GM08714 (cell line): ENCODE results near the gene IL15.
"Not testable (repeated sequence)": the region's sequence is repeated elsewhere in the genome, so short reads cannot be mapped to it uniquely, and the experiment has no call there.

Experiments used
- H3K4me3 ChIP-seq: fragments of 200-500 bp; sonication (Bioruptor generic); 2 replicates; pipeline ENCODE4 v1.5.1; 2014; ENCODE audit warnings: mild to moderate bottlenecking, low read length, inconsistent platforms
- ZNF274 ChIP-seq: IDR thresholded peaks from 2 replicates; pipeline ENCODE4 v1.6.1; 2012; ENCODE audit warnings: mild to moderate bottlenecking, low read depth, low read length

Gene IL15

DNA sequence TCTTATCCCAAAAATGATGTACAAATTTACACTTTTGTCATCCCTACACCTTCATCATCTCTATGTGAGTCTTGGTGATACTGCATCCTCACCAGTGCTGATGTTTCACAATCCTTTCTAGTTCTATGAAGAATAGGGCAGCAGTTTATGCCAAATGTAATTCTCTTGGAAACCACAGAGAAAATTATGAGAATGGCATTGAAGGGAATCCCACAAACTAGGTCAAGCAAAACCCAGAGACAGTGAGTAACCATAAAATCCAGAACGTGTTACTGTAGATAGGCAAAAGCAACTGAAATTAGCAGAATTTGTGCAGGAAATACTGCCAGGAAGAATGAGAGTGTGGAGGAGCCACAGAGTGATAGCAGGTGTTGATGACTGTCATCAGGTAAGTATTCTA lies 24.5 kb downstream of the IL15 start:
- TF ChIP-seq ZNF274 = no peak

DNA sequence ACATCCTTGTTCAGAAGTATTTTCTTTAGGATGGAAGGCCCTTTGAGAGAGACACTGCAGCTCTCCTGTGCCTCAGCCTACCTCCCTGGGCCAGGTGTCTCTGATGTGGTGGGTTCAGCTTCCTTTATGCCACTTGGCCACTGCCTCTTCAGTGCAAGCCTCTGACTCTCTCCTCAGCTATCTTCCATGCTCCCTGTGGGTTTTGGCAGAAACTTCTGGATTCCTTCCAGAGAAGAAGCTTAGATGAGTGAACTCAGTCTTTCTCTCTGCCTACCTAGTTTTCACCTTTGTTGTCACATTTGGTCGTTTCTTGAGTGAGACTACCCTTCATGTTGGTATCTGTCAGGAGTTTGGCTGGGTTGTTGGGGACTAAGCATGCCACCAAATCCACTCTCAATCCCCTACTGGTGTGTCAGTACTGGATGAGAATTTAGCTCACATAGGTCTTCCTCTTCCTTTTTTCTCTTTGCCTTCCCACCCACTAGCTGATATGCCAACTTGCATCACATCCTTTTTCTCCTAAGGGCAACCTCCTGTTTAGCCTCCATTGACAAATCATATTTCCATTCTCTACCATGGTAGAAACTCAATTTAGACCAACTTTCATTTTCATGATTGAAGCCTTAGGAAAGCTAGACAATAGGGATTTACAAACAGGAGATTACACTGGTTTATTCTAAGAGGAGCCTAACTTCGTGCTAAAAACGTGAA lies 32.0 kb downstream of the IL15 start:
- TF ChIP-seq ZNF274 = no peak
- H3K4me3 ChIP-seq = no peak overlapping the region

More for the DNA sequence above, 24.5 kb downstream of the IL15 start:
- no peak overlapping the region for H3K4me3 ChIP-seq

DNA sequence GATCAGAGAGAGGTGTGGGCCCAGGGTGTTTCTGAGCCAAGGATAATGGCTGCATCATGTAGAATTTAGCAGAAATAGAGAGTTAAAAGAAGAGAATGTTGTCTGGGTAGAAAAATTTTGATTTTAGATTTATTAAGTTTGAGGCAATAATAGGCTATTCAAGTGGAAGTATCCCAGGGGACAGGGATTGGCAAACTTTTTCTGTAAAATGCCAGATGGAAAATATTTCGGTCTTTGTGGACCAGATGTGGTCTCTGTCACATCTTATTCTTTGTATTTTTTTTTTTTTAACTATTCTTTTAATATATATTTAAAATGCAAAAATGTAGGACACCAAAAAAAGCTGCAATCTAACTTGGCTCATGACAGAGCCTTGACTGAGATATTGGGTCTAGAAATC lies 33.1 kb downstream of the IL15 start:
- no peak for TF ChIP-seq ZNF274
- no peak overlapping the region for H3K4me3 ChIP-seq

GRCh38 chr4:141675384-141675783 lies 39.0 kb downstream of the IL15 start:
- TF ChIP-seq ZNF274 = no peak
- H3K4me3 ChIP-seq = no peak overlapping the region

DNA sequence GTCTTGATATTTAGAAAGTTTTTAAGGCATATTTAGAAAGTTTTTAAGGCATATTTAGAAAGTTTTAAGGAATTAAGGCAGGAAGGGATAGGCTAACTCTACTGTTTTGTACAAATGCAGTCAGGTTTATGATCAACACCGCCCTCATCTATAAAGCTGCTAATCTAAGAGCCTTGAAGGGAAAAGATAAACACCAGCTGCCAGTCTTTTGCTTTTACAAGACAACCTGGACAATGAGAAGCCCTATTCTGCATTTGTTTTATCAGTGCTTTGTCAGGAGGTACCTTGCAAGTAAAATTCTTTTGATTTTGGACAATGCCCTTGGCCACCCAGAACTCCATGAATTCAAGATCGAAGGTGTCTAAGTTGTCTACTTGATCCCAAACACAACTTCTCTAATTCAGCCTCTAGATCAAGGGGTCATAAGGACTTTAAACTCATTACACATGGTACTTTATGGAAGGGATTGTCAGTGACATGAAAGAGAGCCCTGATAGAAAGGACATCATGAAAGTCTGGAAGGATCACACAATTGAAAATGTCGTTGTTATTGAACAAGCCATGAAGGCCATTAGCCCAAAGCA lies 39.8 kb downstream of the IL15 start:
- TF ChIP-seq ZNF274 = no peak
- H3K4me3 ChIP-seq = no peak overlapping the region

DNA sequence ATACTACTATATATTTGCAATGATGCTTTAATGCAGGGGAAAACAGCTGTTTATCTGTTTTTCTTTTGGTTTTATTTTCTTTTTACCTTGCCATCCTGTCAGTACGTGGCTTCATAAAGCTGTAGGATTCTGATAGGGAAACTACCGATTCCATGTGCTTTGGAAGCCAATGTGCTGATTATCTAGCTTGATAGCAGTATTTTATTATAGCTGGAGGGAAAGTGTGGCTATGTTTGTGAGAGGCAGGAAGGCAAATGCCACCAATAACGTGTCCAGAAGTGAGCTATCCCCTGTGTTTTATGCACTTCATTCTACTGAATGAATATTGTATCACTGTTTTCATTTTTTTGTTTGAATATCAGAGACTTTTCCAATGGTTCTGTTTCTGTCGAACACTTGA lies 43.7 kb downstream of the IL15 start:
- no peak for TF ChIP-seq ZNF274
- H3K4me3 ChIP-seq = no peak overlapping the region

DNA sequence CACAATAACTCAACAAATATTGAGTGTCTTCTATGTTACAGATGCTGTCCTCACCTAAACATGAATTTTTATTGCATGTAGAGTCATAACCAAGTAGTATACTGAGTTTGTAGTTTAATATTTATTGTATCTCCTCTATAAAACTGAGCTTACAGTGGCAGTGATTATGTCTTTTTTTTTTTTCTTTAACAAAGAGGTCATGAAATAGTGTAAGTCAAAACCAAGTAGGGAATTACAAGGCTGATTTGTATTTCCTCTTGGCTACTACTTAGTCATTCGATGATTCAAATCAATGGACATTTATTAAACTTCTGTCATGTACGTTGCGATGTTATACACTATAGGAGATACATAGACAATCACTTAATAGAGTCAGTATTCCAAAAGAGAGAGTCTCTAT lies 48.4 kb downstream of the IL15 start:
- no peak for TF ChIP-seq ZNF274
- H3K4me3 ChIP-seq = no peak overlapping the region

GRCh38 chr4:141686146-141686775 lies 49.9 kb downstream of the IL15 start:
- no peak overlapping the region for H3K4me3 ChIP-seq
- no peak for TF ChIP-seq ZNF274

- no peak for TF ChIP-seq ZNF274
- no peak overlapping the region for H3K4me3 ChIP-seq
Observed at GRCh38 chr4:141686879-141687278, 50.5 kb downstream of the IL15 start.

- not testable (repeated sequence) for H3K4me3 ChIP-seq
Observed at GRCh38 chr4:141689726-141690296, 53.4 kb downstream of the IL15 start.

DNA sequence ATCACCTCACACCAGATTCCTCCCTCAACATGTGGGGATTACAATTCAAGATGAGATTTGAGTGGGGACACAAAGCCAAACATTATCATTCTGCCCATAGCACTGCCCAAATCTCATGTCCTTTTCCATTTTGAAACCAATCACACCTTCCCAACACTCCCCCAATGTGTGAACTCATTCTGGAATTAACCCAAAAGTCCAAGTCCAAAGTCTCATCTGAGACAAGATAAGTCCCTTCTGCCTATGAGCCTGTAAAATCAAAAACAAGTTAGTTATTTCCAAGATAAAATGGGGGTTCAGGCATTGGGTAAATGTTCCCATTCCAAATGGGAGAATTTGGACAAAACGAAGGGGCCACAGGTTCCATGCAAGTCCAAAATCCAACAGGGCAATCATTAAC lies 54.9 kb downstream of the IL15 start:
- H3K4me3 ChIP-seq = not testable (repeated sequence)

GRCh38 chr4:141692081-141692480 lies 55.7 kb downstream of the IL15 start:
- no peak overlapping the region for H3K4me3 ChIP-seq
- no peak for TF ChIP-seq ZNF274

GRCh38 chr4:141697116-141697515 lies 60.7 kb downstream of the IL15 start:
- no peak overlapping the region for H3K4me3 ChIP-seq
- no peak for TF ChIP-seq ZNF274

DNA sequence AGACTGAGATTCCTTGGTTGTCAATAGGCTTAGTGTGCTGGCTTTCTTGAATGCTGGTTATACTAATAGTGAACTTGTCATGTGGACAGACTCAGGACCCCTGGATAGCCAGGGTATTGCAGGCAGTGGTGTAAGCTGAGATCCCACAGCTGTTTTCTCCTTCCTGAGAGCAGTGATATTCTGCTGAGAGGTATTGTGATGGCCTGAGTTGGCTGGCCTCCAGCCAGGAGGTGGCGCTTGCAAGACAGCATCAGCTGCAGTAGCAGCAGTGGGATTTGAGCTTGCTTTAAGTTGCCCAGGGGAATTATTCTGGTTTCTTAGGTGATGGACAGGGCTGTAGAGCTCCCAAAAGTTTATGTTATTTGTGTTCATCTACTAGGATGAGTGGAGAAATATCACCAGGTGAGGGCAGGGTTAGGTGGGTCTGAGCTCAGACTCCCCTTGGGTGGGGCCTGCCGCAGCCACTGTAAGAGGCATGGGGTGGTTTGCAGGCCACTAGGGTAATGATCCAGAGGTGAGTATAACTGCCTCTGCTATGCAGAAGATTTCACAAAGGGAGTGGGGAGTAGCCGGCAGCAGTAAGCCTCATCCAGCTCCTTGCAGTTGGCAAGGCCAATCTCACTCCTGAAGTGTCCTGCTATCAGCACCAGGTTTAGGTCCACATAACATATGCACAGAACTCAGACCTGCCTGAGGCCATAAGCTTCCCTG lies 66.2 kb downstream of the IL15 start:
- no peak overlapping the region for H3K4me3 ChIP-seq
- no peak for TF ChIP-seq ZNF274

- no peak for TF ChIP-seq ZNF274
Observed at GRCh38 chr4:141703497-141703896, 67.1 kb downstream of the IL15 start.

More at GRCh38 chr4:141703497-141703896, 67.1 kb downstream of the IL15 start:
- no peak overlapping the region for H3K4me3 ChIP-seq
